Gastrocnemius medialis (tissue), 4 donors: Measurements from ENCODE around the gene DRC7. TPM values are rescaled to one million over a fixed set of nuclear protein-coding genes. Genes with fewer than 3 reads are reported as not detected.

Experiments
- ATAC-seq, 2 donors: fragments of 150-250 bp; one replicate each; pipeline ENCODE4 v1.9.1; 2016
- DNase-seq, 2 donors: peaks; one replicate each; pipeline ENCODE4 v3.0.0-alpha.2; 2019
- H3K27ac ChIP-seq, 4 donors: fragments of 200-600 bp; sonication (generic); 1 replicate in 1 of 4; 2 replicates in 3 of 4; pipeline ENCODE4 v1.5.1; 2016 to 2018; ENCODE audit warnings: mild to moderate bottlenecking in 2 of 4, moderate library complexity in 1 of 4
- H3K27me3 ChIP-seq, 3 donors: fragments of 200-600 bp; sonication (generic) in 2 of 3; 1 replicate in 1 of 3; 2 replicates in 2 of 3; pipeline versions ENCODE4 v1.5.1 to v1.6.0; 2016 to 2019; ENCODE audit warnings: mild to moderate bottlenecking in 1 of 3, moderate library complexity in 1 of 3
- H3K36me3 ChIP-seq, 2 donors: fragments of 200-600 bp; sonication (generic) in 1 of 2; one replicate each; pipeline ENCODE4 v1.5.1; 2017 to 2018
- H3K4me1 ChIP-seq, 2 donors: fragments of 200-600 bp; sonication (generic) in 1 of 2; one replicate each; pipeline ENCODE4 v1.5.1; 2016 to 2017; ENCODE audit warnings: mild to moderate bottlenecking in 2 of 2
- H3K4me3 ChIP-seq, 4 donors: fragments of 200-600 bp; sonication (generic) in 3 of 4; 1 replicate in 1 of 4; 2 replicates in 3 of 4; pipeline ENCODE4 v1.5.1; 2016 to 2019; ENCODE audit warnings: mild to moderate bottlenecking in 2 of 4
- H3K9me3 ChIP-seq, 3 donors: fragments of 200-600 bp; sonication (generic) in 2 of 3; 1 replicate in 1 of 3; 2 replicates in 2 of 3; pipeline ENCODE4 v1.5.1; 2016 to 2019
- CTCF ChIP-seq, 5 experiments: fragments of 450-650 bp in 3 of 5; fragments of 200-600 bp in 2 of 5; sonication (generic) in 2 of 5; IDR thresholded peaks in 4 of 5; conservative IDR thresholded peaks in 1 of 5; 1 replicate in 4 of 5; 2 replicates in 1 of 5; pipeline ENCODE4 v1.5.1; 2016 to 2019; ENCODE audit warnings: antibody characterized with exemption in 5 of 5, mild to moderate bottlenecking in 3 of 5, moderate library complexity in 3 of 5
- POLR2A ChIP-seq, 2 donors: fragments of 450-650 bp; IDR thresholded peaks; one replicate each; pipeline ENCODE4 v1.6.1; 2017; ENCODE audit warnings: antibody characterized with exemption in 2 of 2, mild to moderate bottlenecking in 2 of 2, moderate library complexity in 2 of 2
- in situ Hi-C, 4 donors: fragments of 200-750 bp; cut with MboI; loops; one replicate each; pipeline versions ENCODE4 v1.15.0 to v1.8.0; 2017; ENCODE audit warnings: low sequenced_read_pairs in 4 of 4
- intact Hi-C: fragments of 100-400 bp; cut with DNase I; formaldehyde crosslinking; loops from one replicate; pipeline ENCODE4 v1.15.1; 2023; ENCODE audit warnings: low total_unique reads
- total RNA-seq, 4 donors: library from RNA; depleted of rRNA; stranded (reverse); fragments of >200 nt; gene quantifications; one replicate each; pipeline versions ENCODE4 v1.1.0 to v1.2.3, GENCODE V29; 2016

DRC7 gene
- total RNA-seq, 4 donors from 2014 or later: not detected

- Histone ChIP-seq H3K9me3 (no peaks in the 10 kb centered on the region), H3K27ac (no peak overlapping the region), H3K4me1 (no peaks in the 10 kb centered on the region), H3K36me3 (no peaks in the 10 kb centered on the region), H3K4me3 (no peak overlapping the region), H3K27me3 (no peaks in the 10 kb centered on the region)
- TF ChIP-seq POLR2A (IDR thresholded peaks at IDR 0.05): no peak
- intact Hi-C loops (loop anchor here (5.0 kb wide), 1 partner anchor 145 kb away; no protein-coding TSS in a partner anchor), in situ Hi-C loops (no loop called here)
- DNase-seq (no peak), ATAC-seq (no peak)
These were observed 27.5 kb downstream of the DRC7 start for GRCh38 chr16:57722210-57722499.

- ATAC-seq (no peak), DNase-seq (no peak)
- Histone ChIP-seq H3K9me3 (no peaks in the 10 kb centered on the region), H3K27ac (no peak overlapping the region), H3K4me1 (no peaks in the 10 kb centered on the region), H3K36me3 (no peaks in the 10 kb centered on the region), H3K27me3 (no peaks in the 10 kb centered on the region), H3K4me3 (no peak overlapping the region)
- in situ Hi-C loops (no loop called here), intact Hi-C loops (loop anchor here (5.0 kb wide), 1 partner anchor 145 kb away; no protein-coding TSS in a partner anchor)
- no peak for TF ChIP-seq POLR2A (IDR thresholded peaks at IDR 0.05)
- TF ChIP-seq CTCF (IDR thresholded peaks at IDR 0.05 in 4 of 5, conservative IDR thresholded peaks at IDR 0.05 in 1 of 5): no peak
These were observed 28.0 kb downstream of the DRC7 start for GRCh38 chr16:57722651-57723050.

GRCh38 chr16:57723170-57723569, 28.6 kb downstream of the DRC7 start:
- DNase-seq (no peak), ATAC-seq (no peak)
- TF ChIP-seq POLR2A (IDR thresholded peaks at IDR 0.05) (no peak), CTCF (IDR thresholded peaks at IDR 0.05 in 4 of 5, conservative IDR thresholded peaks at IDR 0.05 in 1 of 5) (no peak)
- intact Hi-C loops (loop anchor here (5.0 kb wide), 1 partner anchor 146 kb away; no protein-coding TSS in a partner anchor), in situ Hi-C loops (no loop called here)
- no peak overlapping the region for H3K4me3 ChIP-seq
- no peaks in the 10 kb centered on the region for H3K9me3 ChIP-seq
- no peaks in the 10 kb centered on the region for H3K4me1 ChIP-seq
- no peaks in the 10 kb centered on the region for H3K36me3 ChIP-seq
- no peak overlapping the region for H3K27ac ChIP-seq
- no peaks in the 10 kb centered on the region for H3K27me3 ChIP-seq

- in situ Hi-C loops (no loop called here), intact Hi-C loops (loop anchor here (5.0 kb wide), 1 partner anchor 147 kb away; no protein-coding TSS in a partner anchor)
- H3K9me3 ChIP-seq: no peaks in the 10 kb centered on the region
- H3K36me3 ChIP-seq: no peaks in the 10 kb centered on the region
- no peak for DNase-seq
- TF ChIP-seq CTCF (IDR thresholded peaks at IDR 0.05 in 4 of 5, conservative IDR thresholded peaks at IDR 0.05 in 1 of 5) (no peak), POLR2A (IDR thresholded peaks at IDR 0.05) (no peak)
- H3K27me3 ChIP-seq: no peaks in the 10 kb centered on the region
- no peaks in the 10 kb centered on the region for H3K4me1 ChIP-seq
- no peak for ATAC-seq
- no peak overlapping the region for H3K27ac ChIP-seq
- H3K4me3 ChIP-seq: no peak overlapping the region
These were observed 29.9 kb downstream of the DRC7 start for GRCh38 chr16:57724531-57724930.

GRCh38 chr16:57725151-57725550, 30.5 kb downstream of the DRC7 start:
- DNase-seq: no peak
- intact Hi-C loops (no loop called here), in situ Hi-C loops (loop anchor here in 2 of 4 donors (25.0 kb wide), 2 partner anchors 287 to 288 kb away; partner anchors contain the start of genes CIAPIN1 (in 1 of the 2), COQ9 (in 1 of the 2), USB1 (in 1 of the 2) and ZNF319 (in 1 of the 2))
- H3K27me3 ChIP-seq: no peaks in the 10 kb centered on the region
- TF ChIP-seq POLR2A (IDR thresholded peaks at IDR 0.05): no peak
- no peaks in the 10 kb centered on the region for H3K9me3 ChIP-seq
- H3K27ac ChIP-seq: no peak overlapping the region
- H3K4me1 ChIP-seq: no peaks in the 10 kb centered on the region
- H3K4me3 ChIP-seq: no peak overlapping the region
- no peaks in the 10 kb centered on the region for H3K36me3 ChIP-seq
- ATAC-seq: no peak

GRCh38 chr16:57725554-57725953, 30.9 kb downstream of the DRC7 start:
- in situ Hi-C loops: loop anchor here in 2 of 4 donors (25.0 kb wide), 2 partner anchors 287 to 288 kb away; partner anchors contain the start of genes CIAPIN1 (in 1 of the 2), COQ9 (in 1 of the 2), USB1 (in 1 of the 2) and ZNF319 (in 1 of the 2)
- Histone ChIP-seq H3K27me3 (no peaks in the 10 kb centered on the region), H3K9me3 (no peaks in the 10 kb centered on the region), H3K36me3 (no peaks in the 10 kb centered on the region), H3K4me3 (no peak overlapping the region), H3K27ac (no peak overlapping the region), H3K4me1 (no peaks in the 10 kb centered on the region)
- no peak for TF ChIP-seq CTCF (IDR thresholded peaks at IDR 0.05 in 4 of 5, conservative IDR thresholded peaks at IDR 0.05 in 1 of 5)
- TF ChIP-seq POLR2A (IDR thresholded peaks at IDR 0.05): no peak
- DNase-seq (no peak), ATAC-seq (no peak)
- intact Hi-C loops: no loop called here
